Stimulated activated effector memory CD8-positive, alpha-beta T cell treated with anti-CD3 and anti-CD28 coated beads, Interleukin-12 subunit alpha, Interleukin-12 subunit beta, amount 100 ng/mL, for 72 hours (primary cell): Measurements from ENCODE around the gene NEDD4L.

Experiments used
- ATAC-seq: fragments of 150-1000 bp; cut with Tn5 transposase; 2 replicates; pipeline ENCODE4 v1.10.0; 2021
- DNase-seq, 2 donors: peaks; one replicate each; pipeline ENCODE4 v3.0.0; 2021 to 2022; ENCODE audit warnings: low spot score in 2 of 2
- H3K27ac Mint-ChIP-seq: one replicate; pipeline ENCODE4 v1.8.0; 2022; ENCODE audit warnings: mild to moderate bottlenecking, mixed read lengths
- H3K36me3 Mint-ChIP-seq: one replicate; pipeline ENCODE4 v1.8.0; 2022; ENCODE audit warnings: mild to moderate bottlenecking, mixed read lengths
- H3K4me1 Mint-ChIP-seq: one replicate; pipeline ENCODE4 v1.8.0; 2022; ENCODE audit warnings: mixed read lengths
- H3K4me3 Mint-ChIP-seq: one replicate; pipeline ENCODE4 v1.8.0; 2022; ENCODE audit warnings: mild to moderate bottlenecking, mixed read lengths
- H3K9me3 Mint-ChIP-seq: one replicate; pipeline ENCODE4 v1.8.0; 2022; ENCODE audit warnings: mixed read lengths

The NEDD4L gene

GRCh38 chr18:58055890-58056558, 12.0 kb downstream of the NEDD4L start:
- DNase-seq (no peak), ATAC-seq (no peak)
- Mint-ChIP-seq H3K36me3 (no peaks in the 10 kb centered on the region), H3K4me1 (peaks cover 6% of the 10 kb centered on the region), H3K4me3 (no peak overlapping the region), H3K9me3 (no peaks in the 10 kb centered on the region), H3K27ac (no peak overlapping the region)

GRCh38 chr18:58056852-58057251, 12.8 kb downstream of the NEDD4L start:
- H3K36me3 Mint-ChIP-seq, result no peaks in the 10 kb centered on the region
- DNase-seq (no peak), ATAC-seq (no peak)
- peaks cover 4% of the 10 kb centered on the region for H3K4me1 Mint-ChIP-seq
- no peaks in the 10 kb centered on the region for H3K9me3 Mint-ChIP-seq
- H3K27ac Mint-ChIP-seq, result no peak overlapping the region
- no peak overlapping the region for H3K4me3 Mint-ChIP-seq

- Mint-ChIP-seq H3K4me1 (no peaks in the 10 kb centered on the region), H3K36me3 (no peaks in the 10 kb centered on the region), H3K27ac (no peak overlapping the region), H3K4me3 (no peak overlapping the region), H3K9me3 (no peaks in the 10 kb centered on the region)
- DNase-seq (no peak), ATAC-seq (no peak)
Observed at GRCh38 chr18:58057291-58057965, 13.4 kb downstream of the NEDD4L start.

- peak; percentile 57 for ATAC-seq
- no peak for DNase-seq
- H3K9me3 Mint-ChIP-seq, result no peaks in the 10 kb centered on the region
- no peaks in the 10 kb centered on the region for H3K4me1 Mint-ChIP-seq
- H3K4me3 Mint-ChIP-seq, result no peak overlapping the region
- H3K27ac Mint-ChIP-seq, result no peak overlapping the region
- no peaks in the 10 kb centered on the region for H3K36me3 Mint-ChIP-seq
Observed at GRCh38 chr18:58058720-58059119, 14.7 kb downstream of the NEDD4L start.

- no peak for ATAC-seq
- H3K9me3 Mint-ChIP-seq, result no peaks in the 10 kb centered on the region
- H3K27ac Mint-ChIP-seq, result no peak overlapping the region
- no peaks in the 10 kb centered on the region for H3K36me3 Mint-ChIP-seq
- H3K4me3 Mint-ChIP-seq, result no peak overlapping the region
- H3K4me1 Mint-ChIP-seq, result no peaks in the 10 kb centered on the region
- DNase-seq, result no peak
Observed at GRCh38 chr18:58060254-58060653, 16.2 kb downstream of the NEDD4L start.

GRCh38 chr18:58061349-58061748, 17.3 kb downstream of the NEDD4L start:
- DNase-seq (no peak), ATAC-seq (no peak)
- no peak overlapping the region for H3K4me3 Mint-ChIP-seq
- H3K36me3 Mint-ChIP-seq, result no peaks in the 10 kb centered on the region
- no peaks in the 10 kb centered on the region for H3K9me3 Mint-ChIP-seq
- no peaks in the 10 kb centered on the region for H3K4me1 Mint-ChIP-seq
- no peak overlapping the region for H3K27ac Mint-ChIP-seq

GRCh38 chr18:58064406-58064998, 20.5 kb downstream of the NEDD4L start:
- H3K27ac Mint-ChIP-seq, result no peak overlapping the region
- no peaks in the 10 kb centered on the region for H3K4me1 Mint-ChIP-seq
- no peak overlapping the region for H3K4me3 Mint-ChIP-seq
- no peak for DNase-seq
- ATAC-seq, result no peak
- H3K9me3 Mint-ChIP-seq, result no peaks in the 10 kb centered on the region
- H3K36me3 Mint-ChIP-seq, result no peaks in the 10 kb centered on the region

- no peaks in the 10 kb centered on the region for H3K36me3 Mint-ChIP-seq
- H3K4me1 Mint-ChIP-seq, result no peaks in the 10 kb centered on the region
- ATAC-seq (no peak), DNase-seq (no peak)
- no peak overlapping the region for H3K4me3 Mint-ChIP-seq
- H3K27ac Mint-ChIP-seq, result no peak overlapping the region
- H3K9me3 Mint-ChIP-seq, result no peaks in the 10 kb centered on the region
Observed at GRCh38 chr18:58065956-58066355, 21.9 kb downstream of the NEDD4L start.

GRCh38 chr18:58067601-58068000, 23.6 kb downstream of the NEDD4L start:
- Mint-ChIP-seq H3K4me3 (no peak overlapping the region), H3K27ac (no peak overlapping the region), H3K36me3 (no peaks in the 10 kb centered on the region), H3K9me3 (no peaks in the 10 kb centered on the region), H3K4me1 (no peaks in the 10 kb centered on the region)
- ATAC-seq (no peak), DNase-seq (no peak)

- Mint-ChIP-seq H3K27ac (no peak overlapping the region), H3K36me3 (no peaks in the 10 kb centered on the region), H3K4me3 (no peak overlapping the region), H3K9me3 (no peaks in the 10 kb centered on the region), H3K4me1 (no peaks in the 10 kb centered on the region)
- ATAC-seq (no peak), DNase-seq (no peak)
Observed at GRCh38 chr18:58069099-58069498, 25.1 kb downstream of the NEDD4L start.

GRCh38 chr18:58069721-58070292, 25.8 kb downstream of the NEDD4L start:
- Mint-ChIP-seq H3K27ac (no peak overlapping the region), H3K36me3 (no peaks in the 10 kb centered on the region), H3K4me3 (no peak overlapping the region), H3K4me1 (no peaks in the 10 kb centered on the region), H3K9me3 (no peaks in the 10 kb centered on the region)
- no peak for ATAC-seq
- DNase-seq, result no peak

GRCh38 chr18:58076052-58076451, 32.0 kb downstream of the NEDD4L start:
- Mint-ChIP-seq H3K4me1 (no peaks in the 10 kb centered on the region), H3K36me3 (no peaks in the 10 kb centered on the region), H3K4me3 (no peak overlapping the region), H3K27ac (no peak overlapping the region), H3K9me3 (no peaks in the 10 kb centered on the region)
- DNase-seq (no peak), ATAC-seq (no peak)

- no peak for ATAC-seq
- Mint-ChIP-seq H3K9me3 (no peaks in the 10 kb centered on the region), H3K4me1 (no peaks in the 10 kb centered on the region), H3K4me3 (no peak overlapping the region), H3K27ac (no peak overlapping the region), H3K36me3 (no peaks in the 10 kb centered on the region)
- DNase-seq, result no peak
Observed at GRCh38 chr18:58077329-58077728, 33.3 kb downstream of the NEDD4L start.

- Mint-ChIP-seq H3K9me3 (no peaks in the 10 kb centered on the region), H3K4me3 (no peak overlapping the region), H3K27ac (no peak overlapping the region), H3K4me1 (no peaks in the 10 kb centered on the region), H3K36me3 (no peaks in the 10 kb centered on the region)
- ATAC-seq (no peak), DNase-seq (no peak)
Observed at GRCh38 chr18:58078889-58079573, 35.0 kb downstream of the NEDD4L start.

GRCh38 chr18:58080451-58080850, 36.4 kb downstream of the NEDD4L start:
- no peak overlapping the region for H3K27ac Mint-ChIP-seq
- H3K4me3 Mint-ChIP-seq, result no peak overlapping the region
- H3K4me1 Mint-ChIP-seq, result no peaks in the 10 kb centered on the region
- DNase-seq (no peak), ATAC-seq (no peak)
- H3K9me3 Mint-ChIP-seq, result no peaks in the 10 kb centered on the region
- H3K36me3 Mint-ChIP-seq, result no peaks in the 10 kb centered on the region
